WTC11 (cell line): ENCODE results near the gene LRRC58. TPM values are rescaled to one million over a fixed set of nuclear protein-coding genes. Genes with fewer than 3 reads are reported as not detected.
"Not testable (repeated sequence)": the region's sequence is repeated elsewhere in the genome, so short reads cannot be mapped to it uniquely, and the experiment has no call there.

Experiments used
- ATAC-seq: fragments of 200-7000 bp; cut with Tn5 transposase; 2 replicates; pipeline ENCODE4 v1.10.0; 2021; ENCODE audit warnings: mild to moderate bottlenecking, moderate library complexity
- CTCF ChIA-PET: fragments of 300-600 bp; sonication (Branson Sonifier 250); formaldehyde crosslinking; loops from one replicate; lab custom pipeline; 2021; ENCODE audit warnings: antibody characterized with exemption; lab: Charles Lee
- POLR2A ChIA-PET: fragments of 350-600 bp; sonication (Branson Sonifier 250); formaldehyde crosslinking; loops from one replicate; lab custom pipeline; 2021; ENCODE audit warnings: antibody characterized with exemption; lab: Charles Lee
- DNase-seq: peaks from one replicate; pipeline ENCODE4 v3.0.0; 2021; ENCODE audit warnings: low spot score
- H3K27ac Mint-ChIP-seq: 2 replicates; pipeline ENCODE4 v1.8.0; 2021; ENCODE audit warnings: mixed read lengths
- H3K27me3 Mint-ChIP-seq: 2 replicates; pipeline ENCODE4 v1.8.0; 2021; ENCODE audit warnings: low read depth, mild to moderate bottlenecking, moderate library complexity, mixed read lengths
- H3K36me3 Mint-ChIP-seq: 2 replicates; pipeline ENCODE4 v1.8.0; 2021; ENCODE audit warnings: mixed read lengths
- H3K4me1 Mint-ChIP-seq: 2 replicates; pipeline ENCODE4 v1.8.0; 2022; ENCODE audit warnings: mixed read lengths
- H3K4me3 Mint-ChIP-seq: 2 replicates; pipeline ENCODE4 v1.8.0; 2021; ENCODE audit warnings: mild to moderate bottlenecking, moderate library complexity, mixed read lengths
- H3K9me3 Mint-ChIP-seq: 2 replicates; pipeline ENCODE4 v1.8.0; 2021; ENCODE audit warnings: mixed read lengths
- FOXP1 ChIP-seq: sonication (generic); formaldehyde crosslinking; IDR thresholded peaks from 2 replicates; pipeline ENCODE4 v1.8.0; 2022; ENCODE audit warnings: missing genetic modification reagents, mild to moderate bottlenecking, moderate library complexity, borderline replicate concordance
- JUN ChIP-seq: sonication (generic); formaldehyde crosslinking; IDR thresholded peaks from 2 replicates; pipeline ENCODE4 v1.8.0; 2023; ENCODE audit warnings: mild to moderate bottlenecking, missing genetic modification reagents
- NFATC4 ChIP-seq: fragments of 250-450 bp; sonication (Bioruptor Pico); IDR thresholded peaks from 2 replicates; pipeline ENCODE4 v1.9.0; 2021; ENCODE audit warnings: mild to moderate bottlenecking
- NR2C2 ChIP-seq: sonication (generic); formaldehyde crosslinking; IDR thresholded peaks from 2 replicates; pipeline ENCODE4 v1.8.0; 2022; ENCODE audit warnings: mild to moderate bottlenecking, missing genetic modification reagents
- OVOL2 ChIP-seq: fragments of 250-450 bp; sonication (Bioruptor Pico); IDR thresholded peaks from 2 replicates; pipeline ENCODE4 v1.9.0; 2021; ENCODE audit warnings: mild to moderate bottlenecking, borderline replicate concordance
- SP1 ChIP-seq: sonication (generic); formaldehyde crosslinking; conservative IDR thresholded peaks from 2 replicates; pipeline ENCODE4 v1.8.1; 2022; ENCODE audit warnings: missing genetic modification reagents
- TEAD4 ChIP-seq: sonication (generic); formaldehyde crosslinking; IDR thresholded peaks from 2 replicates; pipeline ENCODE4 v1.8.0; 2022; ENCODE audit warnings: mild to moderate bottlenecking, missing genetic modification reagents
- ZBTB21 ChIP-seq: sonication (generic); formaldehyde crosslinking; IDR thresholded peaks from 2 replicates; pipeline ENCODE4 v1.8.1; 2023; ENCODE audit warnings: mild to moderate bottlenecking, missing genetic modification reagents, borderline replicate concordance
- ZNF232 ChIP-seq: sonication (generic); formaldehyde crosslinking; IDR thresholded peaks from 2 replicates; pipeline ENCODE4 v1.8.0; 2022; ENCODE audit warnings: mild to moderate bottlenecking, missing genetic modification reagents
- ZNF317 ChIP-seq: sonication (generic); formaldehyde crosslinking; IDR thresholded peaks from 2 replicates; pipeline ENCODE4 v1.8.1; 2023; ENCODE audit warnings: low read depth, mild to moderate bottlenecking, moderate library complexity, missing genetic modification reagents, borderline replicate concordance
- ZNF423 ChIP-seq: fragments of 250-450 bp; sonication (Bioruptor Pico); IDR thresholded peaks from 2 replicates; pipeline ENCODE4 v2.1.2; 2022; ENCODE audit warnings: mild to moderate bottlenecking, moderate library complexity
- total RNA-seq: library from RNA; stranded (reverse); gene quantifications from 3 replicates; pipeline ENCODE4 v1.2.3, GENCODE V29; 2021
- TF ChIP-seq, protein P1 (sequence below): sonication (generic); formaldehyde crosslinking; IDR thresholded peaks from 2 replicates; pipeline ENCODE4 v1.8.0; 2023; ENCODE audit warnings: mild to moderate bottlenecking, missing genetic modification reagents
- TF ChIP-seq, protein P2 (sequence below): sonication (generic); formaldehyde crosslinking; IDR thresholded peaks from 2 replicates; pipeline ENCODE4 v1.8.1; 2022; ENCODE audit warnings: missing genetic modification reagents, borderline replicate concordance
- TF ChIP-seq, protein P3 (sequence below): sonication (generic); formaldehyde crosslinking; IDR thresholded peaks from 2 replicates; pipeline ENCODE4 v1.8.1; 2023; ENCODE audit warnings: mild to moderate bottlenecking, missing genetic modification reagents
- TF ChIP-seq, protein P4 (sequence below): fragments of 250-450 bp; sonication (Bioruptor Pico); IDR thresholded peaks from 2 replicates; pipeline ENCODE4 v1.9.0; 2021; ENCODE audit warnings: mild to moderate bottlenecking
- TF ChIP-seq, protein P5 (sequence below): sonication (generic); formaldehyde crosslinking; IDR thresholded peaks from 2 replicates; pipeline ENCODE4 v1.8.0; 2022; ENCODE audit warnings: missing genetic modification reagents

The LRRC58 gene
- total RNA-seq, 1 experiment from 2014 or later: 15.1 TPM

DNA sequence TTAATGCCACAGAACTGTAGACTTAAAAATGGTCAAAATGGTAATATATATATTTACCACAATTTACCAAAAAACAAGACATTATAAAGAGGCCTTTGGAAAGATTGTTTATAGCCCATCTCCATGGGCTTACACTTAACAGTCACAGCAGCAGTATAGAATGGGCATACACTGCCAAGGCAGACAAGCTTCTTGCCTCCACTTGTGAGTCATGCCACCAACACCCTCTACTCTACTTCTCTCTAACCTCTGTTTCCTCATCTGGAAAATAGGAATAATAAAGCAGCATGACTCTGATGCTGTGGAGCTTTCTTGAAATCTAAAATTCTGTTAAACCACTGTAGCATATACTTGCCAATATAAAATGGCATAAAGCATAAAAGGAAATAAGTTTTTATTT is 49.8 kb downstream of the LRRC58 start (continued):
- TF ChIP-seq ZNF423 (no peak), ZNF317 (no peak), SP1 (CRISPR knock-in tag) (no peak)

DNA sequence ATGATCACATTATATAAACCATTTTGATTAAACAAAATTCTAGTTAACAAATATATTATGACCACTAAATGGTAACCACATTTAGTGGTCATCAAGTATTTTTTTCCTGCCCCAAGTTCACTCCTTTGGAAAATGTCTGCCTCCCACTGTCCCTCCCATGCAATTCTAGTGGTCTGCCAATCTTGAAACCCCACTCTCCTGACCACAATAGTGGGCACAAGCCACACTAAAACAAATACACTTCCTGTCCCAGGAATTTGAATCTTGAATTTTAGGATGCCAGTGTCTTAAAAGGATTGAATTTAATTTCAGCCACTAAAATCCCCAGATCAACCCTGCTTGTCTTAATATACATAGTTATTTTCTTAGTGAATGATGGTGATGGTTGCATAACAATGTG is 50.2 kb downstream of the LRRC58 start:
- POLR2A ChIA-PET: no interaction called here
- no peak for DNase-seq
- Mint-ChIP-seq H3K36me3 (no peaks in the 10 kb centered on the region), H3K27ac (no peak overlapping the region), H3K9me3 (peaks cover 7% of the 10 kb centered on the region), H3K27me3 (peaks cover 7% of the 10 kb centered on the region), H3K4me1 (no peaks in the 10 kb centered on the region), H3K4me3 (no peak overlapping the region)
- TF ChIP-seq FOXP1 (CRISPR knock-in tag) (no peak), ZNF423 (no peak), NFATC4 (CRISPR knock-in tag) (no peak), ZBTB21 (CRISPR knock-in tag) (no peak), JUN (no peak), ZNF232 (CRISPR knock-in tag) (no peak), NR2C2 (no peak), OVOL2 (no peak), TEAD4 (CRISPR knock-in tag) (no peak)
- TF ChIP-seq, protein P1, sequence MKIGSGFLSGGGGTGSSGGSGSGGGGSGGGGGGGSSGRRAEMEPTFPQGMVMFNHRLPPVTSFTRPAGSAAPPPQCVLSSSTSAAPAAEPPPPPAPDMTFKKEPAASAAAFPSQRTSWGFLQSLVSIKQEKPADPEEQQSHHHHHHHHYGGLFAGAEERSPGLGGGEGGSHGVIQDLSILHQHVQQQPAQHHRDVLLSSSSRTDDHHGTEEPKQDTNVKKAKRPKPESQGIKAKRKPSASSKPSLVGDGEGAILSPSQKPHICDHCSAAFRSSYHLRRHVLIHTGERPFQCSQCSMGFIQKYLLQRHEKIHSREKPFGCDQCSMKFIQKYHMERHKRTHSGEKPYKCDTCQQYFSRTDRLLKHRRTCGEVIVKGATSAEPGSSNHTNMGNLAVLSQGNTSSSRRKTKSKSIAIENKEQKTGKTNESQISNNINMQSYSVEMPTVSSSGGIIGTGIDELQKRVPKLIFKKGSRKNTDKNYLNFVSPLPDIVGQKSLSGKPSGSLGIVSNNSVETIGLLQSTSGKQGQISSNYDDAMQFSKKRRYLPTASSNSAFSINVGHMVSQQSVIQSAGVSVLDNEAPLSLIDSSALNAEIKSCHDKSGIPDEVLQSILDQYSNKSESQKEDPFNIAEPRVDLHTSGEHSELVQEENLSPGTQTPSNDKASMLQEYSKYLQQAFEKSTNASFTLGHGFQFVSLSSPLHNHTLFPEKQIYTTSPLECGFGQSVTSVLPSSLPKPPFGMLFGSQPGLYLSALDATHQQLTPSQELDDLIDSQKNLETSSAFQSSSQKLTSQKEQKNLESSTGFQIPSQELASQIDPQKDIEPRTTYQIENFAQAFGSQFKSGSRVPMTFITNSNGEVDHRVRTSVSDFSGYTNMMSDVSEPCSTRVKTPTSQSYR (CRISPR knock-in tag): no peak
- TF ChIP-seq, protein P2, sequence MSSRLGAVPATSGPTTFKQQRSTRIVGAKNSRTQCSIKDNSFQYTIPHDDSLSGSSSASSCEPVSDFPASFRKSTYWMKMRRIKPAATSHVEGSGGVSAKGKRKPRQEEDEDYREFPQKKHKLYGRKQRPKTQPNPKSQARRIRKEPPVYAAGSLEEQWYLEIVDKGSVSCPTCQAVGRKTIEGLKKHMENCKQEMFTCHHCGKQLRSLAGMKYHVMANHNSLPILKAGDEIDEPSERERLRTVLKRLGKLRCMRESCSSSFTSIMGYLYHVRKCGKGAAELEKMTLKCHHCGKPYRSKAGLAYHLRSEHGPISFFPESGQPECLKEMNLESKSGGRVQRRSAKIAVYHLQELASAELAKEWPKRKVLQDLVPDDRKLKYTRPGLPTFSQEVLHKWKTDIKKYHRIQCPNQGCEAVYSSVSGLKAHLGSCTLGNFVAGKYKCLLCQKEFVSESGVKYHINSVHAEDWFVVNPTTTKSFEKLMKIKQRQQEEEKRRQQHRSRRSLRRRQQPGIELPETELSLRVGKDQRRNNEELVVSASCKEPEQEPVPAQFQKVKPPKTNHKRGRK (CRISPR knock-in tag): no peak
- TF ChIP-seq, protein P3, sequence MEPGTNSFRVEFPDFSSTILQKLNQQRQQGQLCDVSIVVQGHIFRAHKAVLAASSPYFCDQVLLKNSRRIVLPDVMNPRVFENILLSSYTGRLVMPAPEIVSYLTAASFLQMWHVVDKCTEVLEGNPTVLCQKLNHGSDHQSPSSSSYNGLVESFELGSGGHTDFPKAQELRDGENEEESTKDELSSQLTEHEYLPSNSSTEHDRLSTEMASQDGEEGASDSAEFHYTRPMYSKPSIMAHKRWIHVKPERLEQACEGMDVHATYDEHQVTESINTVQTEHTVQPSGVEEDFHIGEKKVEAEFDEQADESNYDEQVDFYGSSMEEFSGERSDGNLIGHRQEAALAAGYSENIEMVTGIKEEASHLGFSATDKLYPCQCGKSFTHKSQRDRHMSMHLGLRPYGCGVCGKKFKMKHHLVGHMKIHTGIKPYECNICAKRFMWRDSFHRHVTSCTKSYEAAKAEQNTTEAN (CRISPR knock-in tag): no peak
- TF ChIP-seq, protein P4, sequence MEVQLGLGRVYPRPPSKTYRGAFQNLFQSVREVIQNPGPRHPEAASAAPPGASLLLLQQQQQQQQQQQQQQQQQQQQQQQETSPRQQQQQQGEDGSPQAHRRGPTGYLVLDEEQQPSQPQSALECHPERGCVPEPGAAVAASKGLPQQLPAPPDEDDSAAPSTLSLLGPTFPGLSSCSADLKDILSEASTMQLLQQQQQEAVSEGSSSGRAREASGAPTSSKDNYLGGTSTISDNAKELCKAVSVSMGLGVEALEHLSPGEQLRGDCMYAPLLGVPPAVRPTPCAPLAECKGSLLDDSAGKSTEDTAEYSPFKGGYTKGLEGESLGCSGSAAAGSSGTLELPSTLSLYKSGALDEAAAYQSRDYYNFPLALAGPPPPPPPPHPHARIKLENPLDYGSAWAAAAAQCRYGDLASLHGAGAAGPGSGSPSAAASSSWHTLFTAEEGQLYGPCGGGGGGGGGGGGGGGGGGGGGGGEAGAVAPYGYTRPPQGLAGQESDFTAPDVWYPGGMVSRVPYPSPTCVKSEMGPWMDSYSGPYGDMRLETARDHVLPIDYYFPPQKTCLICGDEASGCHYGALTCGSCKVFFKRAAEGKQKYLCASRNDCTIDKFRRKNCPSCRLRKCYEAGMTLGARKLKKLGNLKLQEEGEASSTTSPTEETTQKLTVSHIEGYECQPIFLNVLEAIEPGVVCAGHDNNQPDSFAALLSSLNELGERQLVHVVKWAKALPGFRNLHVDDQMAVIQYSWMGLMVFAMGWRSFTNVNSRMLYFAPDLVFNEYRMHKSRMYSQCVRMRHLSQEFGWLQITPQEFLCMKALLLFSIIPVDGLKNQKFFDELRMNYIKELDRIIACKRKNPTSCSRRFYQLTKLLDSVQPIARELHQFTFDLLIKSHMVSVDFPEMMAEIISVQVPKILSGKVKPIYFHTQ: no peak
- TF ChIP-seq, protein P5, sequence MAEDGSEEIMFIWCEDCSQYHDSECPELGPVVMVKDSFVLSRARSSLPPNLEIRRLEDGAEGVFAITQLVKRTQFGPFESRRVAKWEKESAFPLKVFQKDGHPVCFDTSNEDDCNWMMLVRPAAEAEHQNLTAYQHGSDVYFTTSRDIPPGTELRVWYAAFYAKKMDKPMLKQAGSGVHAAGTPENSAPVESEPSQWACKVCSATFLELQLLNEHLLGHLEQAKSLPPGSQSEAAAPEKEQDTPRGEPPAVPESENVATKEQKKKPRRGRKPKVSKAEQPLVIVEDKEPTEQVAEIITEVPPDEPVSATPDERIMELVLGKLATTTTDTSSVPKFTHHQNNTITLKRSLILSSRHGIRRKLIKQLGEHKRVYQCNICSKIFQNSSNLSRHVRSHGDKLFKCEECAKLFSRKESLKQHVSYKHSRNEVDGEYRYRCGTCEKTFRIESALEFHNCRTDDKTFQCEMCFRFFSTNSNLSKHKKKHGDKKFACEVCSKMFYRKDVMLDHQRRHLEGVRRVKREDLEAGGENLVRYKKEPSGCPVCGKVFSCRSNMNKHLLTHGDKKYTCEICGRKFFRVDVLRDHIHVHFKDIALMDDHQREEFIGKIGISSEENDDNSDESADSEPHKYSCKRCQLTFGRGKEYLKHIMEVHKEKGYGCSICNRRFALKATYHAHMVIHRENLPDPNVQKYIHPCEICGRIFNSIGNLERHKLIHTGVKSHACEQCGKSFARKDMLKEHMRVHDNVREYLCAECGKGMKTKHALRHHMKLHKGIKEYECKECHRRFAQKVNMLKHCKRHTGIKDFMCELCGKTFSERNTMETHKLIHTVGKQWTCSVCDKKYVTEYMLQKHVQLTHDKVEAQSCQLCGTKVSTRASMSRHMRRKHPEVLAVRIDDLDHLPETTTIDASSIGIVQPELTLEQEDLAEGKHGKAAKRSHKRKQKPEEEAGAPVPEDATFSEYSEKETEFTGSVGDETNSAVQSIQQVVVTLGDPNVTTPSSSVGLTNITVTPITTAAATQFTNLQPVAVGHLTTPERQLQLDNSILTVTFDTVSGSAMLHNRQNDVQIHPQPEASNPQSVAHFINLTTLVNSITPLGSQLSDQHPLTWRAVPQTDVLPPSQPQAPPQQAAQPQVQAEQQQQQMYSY (CRISPR knock-in tag): no peak
- no peak for ATAC-seq
- CTCF ChIA-PET: no interaction called here

DNA sequence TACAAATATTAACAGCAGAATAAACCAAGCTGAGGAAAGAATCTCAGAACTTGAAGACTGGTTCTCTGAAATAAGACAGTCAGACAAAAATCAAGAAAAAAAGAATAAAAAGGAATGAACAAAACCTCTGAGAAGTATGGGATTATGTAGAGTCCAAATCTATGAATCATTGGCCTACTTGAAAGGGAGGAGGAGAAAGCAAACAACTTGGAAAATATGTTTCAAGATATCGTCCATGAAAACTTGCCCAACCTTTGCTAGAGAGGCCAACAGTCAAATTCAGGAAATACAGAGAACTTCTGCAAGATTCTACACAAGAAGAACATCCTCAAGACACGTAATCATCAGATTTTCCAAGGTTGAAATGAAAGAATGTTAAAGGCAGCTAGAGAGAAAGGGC is 57.6 kb downstream of the LRRC58 start:
- H3K4me3 Mint-ChIP-seq, CTCF ChIA-PET, ATAC-seq, H3K36me3 Mint-ChIP-seq, POLR2A ChIA-PET, H3K27ac Mint-ChIP-seq, H3K4me1 Mint-ChIP-seq, DNase-seq: not testable (repeated sequence)
- Mint-ChIP-seq H3K9me3 (peaks cover 40% of the 10 kb centered on the region), H3K27me3 (peaks cover 36% of the 10 kb centered on the region)
